T-helper 17 cell (primary cell): ENCODE results near the gene BBS4. TPM values are rescaled to one million over a fixed set of nuclear protein-coding genes. Genes with fewer than 3 reads are reported as not detected.
"Not testable (repeated sequence)": the region's sequence is repeated elsewhere in the genome, so short reads cannot be mapped to it uniquely, and the experiment has no call there.

Experiments used
- ATAC-seq: fragments of 150-1000 bp; cut with Tn5 transposase; 2 replicates; pipeline ENCODE4 v1.10.0; 2021; ENCODE audit warnings: mild to moderate bottlenecking, moderate library complexity
- DNase-seq, 3 donors: peaks; one replicate each; pipeline versions ENCODE4 v3.0.0 to v3.0.0-alpha.2; 2020 to 2021
- H3K9me3 ChIP-seq: one replicate; pipeline ENCODE4 v1.7.0; 2013; ENCODE audit warnings: low read length, mild to moderate bottlenecking; ENCODE audit not compliant: control insufficient read depth, poor library complexity, severe bottlenecking
- H3K27ac Mint-ChIP-seq: one replicate; pipeline ENCODE4 v1.8.0; 2022; ENCODE audit warnings: mild to moderate bottlenecking, moderate library complexity, mixed read lengths
- H3K27me3 Mint-ChIP-seq: one replicate; pipeline ENCODE4 v1.8.0; 2022; ENCODE audit warnings: mixed read lengths
- H3K36me3 Mint-ChIP-seq: one replicate; pipeline ENCODE4 v1.8.0; 2022; ENCODE audit warnings: low read depth, mixed read lengths
- H3K4me1 Mint-ChIP-seq: one replicate; pipeline ENCODE4 v1.8.0; 2022; ENCODE audit warnings: mild to moderate bottlenecking, mixed read lengths
- H3K4me3 Mint-ChIP-seq: one replicate; pipeline ENCODE4 v1.8.0; 2022; ENCODE audit warnings: mild to moderate bottlenecking, moderate library complexity, mixed read lengths
- total RNA-seq, 4 donors: library from RNA in 2 of 4; stranded (reverse) in 2 of 4; gene quantifications; one replicate each; pipeline ENCODE4 v1.2.3 and lab custom pipeline; 2022 to 2026

Gene BBS4
- total RNA-seq, 2 donors from 2014 or later: 8.7 to 9.9 TPM

GRCh38 chr15:72725851-72726250 lies 39.8 kb downstream of the BBS4 start:
- not testable (repeated sequence) for H3K9me3 ChIP-seq, H3K27me3 Mint-ChIP-seq, ATAC-seq, H3K4me1 Mint-ChIP-seq, H3K36me3 Mint-ChIP-seq, DNase-seq
- peak overlapping the region; percentile 51 for H3K4me3 Mint-ChIP-seq
- peak overlapping the region; percentile 62 for H3K27ac Mint-ChIP-seq

- H3K27me3 Mint-ChIP-seq: no peaks in the 10 kb centered on the region
- H3K36me3 Mint-ChIP-seq: peaks cover 4% of the 10 kb centered on the region
- no peak overlapping the region for H3K27ac Mint-ChIP-seq
- no peak for ATAC-seq
- no peak for DNase-seq
- peaks cover 2% of the 10 kb centered on the region for H3K4me1 Mint-ChIP-seq
- no peaks in the 10 kb centered on the region for H3K9me3 ChIP-seq
- no peak overlapping the region for H3K4me3 Mint-ChIP-seq
These were observed 41.1 kb downstream of the BBS4 start for GRCh38 chr15:72727154-72727553.

- not testable (repeated sequence) for H3K27me3 Mint-ChIP-seq, H3K36me3 Mint-ChIP-seq, H3K27ac Mint-ChIP-seq, DNase-seq, H3K4me1 Mint-ChIP-seq, ATAC-seq, H3K4me3 Mint-ChIP-seq, H3K9me3 ChIP-seq
These were observed 42.2 kb downstream of the BBS4 start for GRCh38 chr15:72728249-72728648.

DNA sequence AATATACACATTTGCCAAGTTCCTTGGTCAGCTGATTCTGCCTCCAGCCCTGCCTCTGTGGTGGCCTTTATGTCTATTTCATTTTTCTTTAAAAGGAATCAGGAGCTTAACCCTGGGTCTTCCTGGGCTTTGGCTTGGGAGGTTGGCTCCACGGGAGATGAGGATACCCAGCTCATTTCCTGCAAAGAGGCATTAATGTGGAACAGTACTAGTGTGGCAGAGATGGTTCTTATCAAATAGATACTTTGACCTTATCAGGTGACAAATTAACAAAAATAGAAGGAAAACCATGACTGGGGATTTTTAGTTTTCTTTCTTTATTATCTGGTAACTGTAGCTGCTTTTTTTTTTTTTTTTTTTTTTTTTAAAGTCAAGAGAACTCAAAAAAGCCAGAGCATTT lies 42.8 kb downstream of the BBS4 start:
- no peak overlapping the region for H3K4me3 Mint-ChIP-seq
- no peaks in the 10 kb centered on the region for H3K9me3 ChIP-seq
- no peak overlapping the region for H3K27ac Mint-ChIP-seq
- peaks cover 6% of the 10 kb centered on the region for H3K36me3 Mint-ChIP-seq
- H3K27me3 Mint-ChIP-seq: no peaks in the 10 kb centered on the region
- no peak for ATAC-seq
- peaks cover 4% of the 10 kb centered on the region for H3K4me1 Mint-ChIP-seq
- DNase-seq: no peak

GRCh38 chr15:72732086-72732485 lies 46.1 kb downstream of the BBS4 start:
- ATAC-seq: no peak
- H3K27me3 Mint-ChIP-seq: no peaks in the 10 kb centered on the region
- peaks cover 4% of the 10 kb centered on the region for H3K36me3 Mint-ChIP-seq
- H3K9me3 ChIP-seq: no peaks in the 10 kb centered on the region
- peaks cover 4% of the 10 kb centered on the region for H3K4me1 Mint-ChIP-seq
- no peak for DNase-seq
- no peak overlapping the region for H3K4me3 Mint-ChIP-seq
- H3K27ac Mint-ChIP-seq: no peak overlapping the region

DNA sequence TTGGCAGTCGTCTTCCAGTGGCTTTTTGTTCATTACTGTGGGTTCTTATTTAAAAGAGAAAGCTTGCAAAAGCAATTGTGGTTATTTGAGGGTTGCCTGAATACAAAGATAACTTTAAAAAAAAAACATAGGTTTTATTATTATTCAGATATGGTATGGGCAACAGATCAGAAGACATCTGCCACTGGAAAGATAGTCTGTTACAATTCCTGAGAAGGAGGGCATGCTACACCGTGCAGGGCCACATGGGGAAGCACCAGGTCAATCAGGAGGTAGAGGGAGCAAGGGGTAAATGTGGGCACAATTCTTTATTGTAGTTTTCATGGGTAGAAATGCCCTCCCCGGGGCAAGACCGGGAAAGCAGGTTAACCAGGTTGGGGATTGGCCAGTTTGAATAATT lies 46.5 kb downstream of the BBS4 start:
- Mint-ChIP-seq H3K27ac (no peak overlapping the region), H3K27me3 (no peaks in the 10 kb centered on the region), H3K36me3 (peaks cover 2% of the 10 kb centered on the region), H3K4me1 (peaks cover 4% of the 10 kb centered on the region), H3K4me3 (no peak overlapping the region)
- ATAC-seq: no peak
- DNase-seq: no peak
- H3K9me3 ChIP-seq: no peaks in the 10 kb centered on the region

- no peak overlapping the region for H3K4me3 Mint-ChIP-seq
- DNase-seq: no peak
- H3K36me3 Mint-ChIP-seq: peaks cover 4% of the 10 kb centered on the region
- H3K27me3 Mint-ChIP-seq: no peaks in the 10 kb centered on the region
- H3K4me1 Mint-ChIP-seq: peaks cover 8% of the 10 kb centered on the region
- no peak for ATAC-seq
- H3K27ac Mint-ChIP-seq: no peak overlapping the region
- no peaks in the 10 kb centered on the region for H3K9me3 ChIP-seq
These were observed 48.1 kb downstream of the BBS4 start for GRCh38 chr15:72733941-72734738.

DNA sequence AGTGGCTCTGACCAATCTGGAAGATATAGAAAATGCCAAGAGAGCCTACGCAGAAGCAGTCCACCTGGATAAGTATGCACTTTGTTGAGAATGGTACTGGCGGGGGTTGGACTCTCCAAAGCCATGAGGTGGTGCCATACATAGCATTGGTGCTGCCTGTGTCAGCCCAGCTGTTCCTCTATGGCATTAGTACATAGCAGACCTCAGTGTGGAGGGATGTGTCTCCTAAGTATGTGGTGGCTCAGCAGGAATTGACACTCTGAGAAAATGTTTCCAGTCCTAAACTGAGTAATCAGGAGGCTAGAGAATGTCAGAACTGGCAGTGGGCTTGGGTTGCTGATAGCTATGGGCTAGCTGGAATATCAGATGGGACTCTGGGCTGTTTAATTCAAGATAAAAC lies 49.1 kb downstream of the BBS4 start:
- no peak for DNase-seq

GRCh38 chr15:72737061-72737460 lies 51.1 kb downstream of the BBS4 start:
- no peak overlapping the region for H3K27ac Mint-ChIP-seq
- no peak overlapping the region for H3K4me3 Mint-ChIP-seq
- no peaks in the 10 kb centered on the region for H3K9me3 ChIP-seq
- DNase-seq (no peak), ATAC-seq (no peak)
- H3K4me1 Mint-ChIP-seq: peaks cover 31% of the 10 kb centered on the region
- no peaks in the 10 kb centered on the region for H3K27me3 Mint-ChIP-seq
- H3K36me3 Mint-ChIP-seq: peaks cover 8% of the 10 kb centered on the region

More for the DNA sequence above, 49.1 kb downstream of the BBS4 start:
- no peak overlapping the region for H3K4me3 Mint-ChIP-seq
- no peaks in the 10 kb centered on the region for H3K27me3 Mint-ChIP-seq
- H3K9me3 ChIP-seq: no peaks in the 10 kb centered on the region
- no peak overlapping the region for H3K27ac Mint-ChIP-seq
- H3K36me3 Mint-ChIP-seq: peaks cover 4% of the 10 kb centered on the region
- no peak for ATAC-seq
- H3K4me1 Mint-ChIP-seq: peaks cover 16% of the 10 kb centered on the region

DNA sequence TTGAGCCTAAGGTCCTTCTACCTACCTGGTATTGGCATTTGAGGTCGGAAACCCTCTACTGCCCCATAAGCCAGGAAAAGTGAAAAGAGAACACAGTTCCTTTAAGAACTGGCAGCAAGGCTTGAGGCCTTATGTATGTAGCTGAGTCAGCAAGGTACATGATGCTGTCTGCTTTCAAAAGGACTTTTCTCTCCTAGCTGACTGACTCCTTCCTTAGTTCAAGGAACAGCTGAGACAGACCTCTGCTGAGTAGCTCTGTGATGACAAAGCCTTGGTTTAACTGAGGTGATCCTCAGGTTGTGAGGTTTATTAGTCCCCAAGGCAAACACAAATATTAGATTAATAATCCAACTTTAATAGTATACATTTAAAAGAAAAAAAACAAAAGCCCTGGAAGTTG lies 51.7 kb downstream of the BBS4 start:
- Mint-ChIP-seq H3K4me3 (no peak overlapping the region), H3K27me3 (no peaks in the 10 kb centered on the region), H3K36me3 (peaks cover 9% of the 10 kb centered on the region), H3K27ac (no peak overlapping the region), H3K4me1 (peaks cover 31% of the 10 kb centered on the region)
- no peaks in the 10 kb centered on the region for H3K9me3 ChIP-seq
- ATAC-seq (no peak), DNase-seq (no peak)

DNA sequence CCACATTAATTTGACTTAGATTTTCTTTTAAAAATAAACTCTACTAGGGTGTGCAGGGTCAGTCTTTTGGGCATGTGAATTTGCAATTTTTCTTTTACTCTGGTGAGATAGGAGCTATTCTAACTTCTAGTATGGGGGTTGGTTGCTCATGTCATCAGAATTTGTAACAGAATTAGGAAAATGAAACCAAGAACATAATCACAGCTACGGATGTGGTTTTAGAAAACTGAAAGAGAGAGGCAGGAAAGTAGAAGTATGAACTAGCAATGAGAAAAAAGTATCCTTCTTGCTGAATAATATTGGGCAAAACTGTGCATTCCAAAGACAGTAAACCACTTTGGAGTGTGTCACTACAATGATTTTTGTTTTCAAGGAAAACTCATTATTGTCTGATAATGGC lies 54.2 kb downstream of the BBS4 start:
- Mint-ChIP-seq H3K36me3 (peaks cover 10% of the 10 kb centered on the region), H3K4me1 (peaks cover 29% of the 10 kb centered on the region), H3K27me3 (no peaks in the 10 kb centered on the region), H3K4me3 (peak overlapping the region; percentile 79), H3K27ac (peak overlapping the region; percentile 83)
- peak; percentile 69 for ATAC-seq
- no peaks in the 10 kb centered on the region for H3K9me3 ChIP-seq
- no peak for DNase-seq

GRCh38 chr15:72749700-72750099 lies 63.7 kb downstream of the BBS4 start:
- H3K27me3 Mint-ChIP-seq: no peaks in the 10 kb centered on the region
- H3K36me3 Mint-ChIP-seq: peaks cover 3% of the 10 kb centered on the region
- no peak for DNase-seq
- ATAC-seq: no peak
- H3K4me1 Mint-ChIP-seq: peaks cover 21% of the 10 kb centered on the region
- H3K4me3 Mint-ChIP-seq: no peak overlapping the region
- no peaks in the 10 kb centered on the region for H3K9me3 ChIP-seq
- peak overlapping the region; percentile 8 for H3K27ac Mint-ChIP-seq

- ATAC-seq: no peak
- no peaks in the 10 kb centered on the region for H3K9me3 ChIP-seq
- Mint-ChIP-seq H3K27ac (peak overlapping the region; percentile 83), H3K4me1 (peaks cover 28% of the 10 kb centered on the region), H3K36me3 (peaks cover 3% of the 10 kb centered on the region), H3K27me3 (no peaks in the 10 kb centered on the region), H3K4me3 (peak overlapping the region; percentile 33)
- DNase-seq: no peak
These were observed 65.9 kb downstream of the BBS4 start for GRCh38 chr15:72751751-72752455.

DNA sequence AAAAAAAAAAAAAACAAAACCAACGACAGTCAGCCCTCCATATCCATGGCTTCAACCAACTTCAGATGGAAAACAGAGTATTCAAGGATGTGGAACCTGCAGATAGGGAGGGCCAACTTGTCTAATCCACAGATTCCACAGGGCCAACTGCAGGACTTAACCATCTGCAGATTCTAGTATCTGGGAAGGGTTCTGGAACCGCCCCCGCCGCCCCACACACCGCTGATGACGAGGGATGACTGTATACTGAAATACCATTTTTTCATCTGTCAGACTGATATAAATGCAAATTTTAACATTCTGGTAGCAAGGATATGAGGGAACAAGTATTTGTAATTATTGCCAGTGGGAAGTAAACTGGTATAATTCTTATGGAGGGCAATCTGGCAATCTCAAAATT lies 68.1 kb downstream of the BBS4 start:
- Mint-ChIP-seq H3K36me3 (peaks cover 5% of the 10 kb centered on the region), H3K4me1 (peaks cover 30% of the 10 kb centered on the region), H3K4me3 (no peak overlapping the region), H3K27ac (peak overlapping the region; percentile 83), H3K27me3 (no peaks in the 10 kb centered on the region)
- ATAC-seq (no peak), DNase-seq (no peak)
- no peaks in the 10 kb centered on the region for H3K9me3 ChIP-seq
